ENCODE measurements around the gene GPR50. TPM values are rescaled to one million over a fixed set of nuclear protein-coding genes. Genes with fewer than 3 reads are reported as not detected.

Gene GPR50
- total RNA-seq, 5 donors from 2014 or later (not counting 1 experiment from before 2014, with no cell fraction given) = not detected

DNA sequence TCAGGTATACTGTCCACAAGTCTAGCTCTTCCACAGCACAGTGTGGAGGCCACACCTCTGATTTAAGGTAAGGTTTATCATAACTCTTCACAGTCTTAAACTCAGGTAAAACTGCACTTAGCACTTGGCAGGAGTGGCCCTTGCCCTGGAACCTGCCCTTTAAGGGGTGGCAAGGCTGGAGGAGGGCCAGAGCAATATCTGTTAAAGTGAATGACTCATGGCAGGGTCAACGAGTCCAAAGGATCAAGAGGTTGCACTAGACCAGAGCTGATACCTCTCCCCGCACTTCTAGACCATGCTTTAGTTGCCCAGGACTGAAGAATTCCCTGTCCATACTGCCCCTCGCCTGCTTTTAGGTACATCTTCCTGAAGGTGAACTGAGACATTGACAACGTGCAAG is 14.7 kb upstream of the GPR50 start:
- ATAC-seq (replicated peaks in 1 of 4) (no peak), DNase-seq (no peak)
- H3K9me3 Mint-ChIP-seq = peaks cover 0 to 2% (median 0%) of the 10 kb centered on the region in 3 donors
- peaks cover 11 to 29% of the 10 kb centered on the region in 2 donors for H3K27me3 Mint-ChIP-seq
- H3K27ac Mint-ChIP-seq = no peak overlapping the region
- no peak overlapping the region for H3K4me3 ChIP-seq (ENCODE audit: control insufficient read depth in 1 of 2, extremely low read depth in 1 of 2, low read length in 1 of 2)
- H3K4me3 Mint-ChIP-seq = no peak overlapping the region
- no peaks in the 10 kb centered on the region for H3K4me1 Mint-ChIP-seq
- ChIA-PET POLR2A (no interaction called here), CTCF (no interaction called here)
- no peaks in the 10 kb centered on the region for H3K4me1 ChIP-seq (ENCODE audit: control insufficient read depth in 1 of 2, extremely low read depth in 1 of 2, insufficient read depth in 2 of 2, low read length in 2 of 2)
- H3K36me3 ChIP-seq (ENCODE audit: control insufficient read depth in 2 of 2, extremely low read depth in 1 of 2, insufficient read depth in 1 of 2, low read length in 1 of 2) = no peaks in the 10 kb centered on the region
- no peak overlapping the region for H3K27ac ChIP-seq (ENCODE audit: low read length)
- no peaks in the 10 kb centered on the region for H3K36me3 Mint-ChIP-seq
- WGBS (ENCODE audit: insufficient coverage) = 80% methylated on average over 2 of the region's 4 CpGs
- H3K9me3 ChIP-seq = no peaks in the 10 kb centered on the region
- H3K27me3 ChIP-seq (replicated peaks in 1 of 2; ENCODE audit: control insufficient read depth in 2 of 2, extremely low read depth in 1 of 2, insufficient read depth in 2 of 2, low read length in 1 of 2) = peaks cover 0 to 2% of the 10 kb centered on the region in 2 experiments

DNA sequence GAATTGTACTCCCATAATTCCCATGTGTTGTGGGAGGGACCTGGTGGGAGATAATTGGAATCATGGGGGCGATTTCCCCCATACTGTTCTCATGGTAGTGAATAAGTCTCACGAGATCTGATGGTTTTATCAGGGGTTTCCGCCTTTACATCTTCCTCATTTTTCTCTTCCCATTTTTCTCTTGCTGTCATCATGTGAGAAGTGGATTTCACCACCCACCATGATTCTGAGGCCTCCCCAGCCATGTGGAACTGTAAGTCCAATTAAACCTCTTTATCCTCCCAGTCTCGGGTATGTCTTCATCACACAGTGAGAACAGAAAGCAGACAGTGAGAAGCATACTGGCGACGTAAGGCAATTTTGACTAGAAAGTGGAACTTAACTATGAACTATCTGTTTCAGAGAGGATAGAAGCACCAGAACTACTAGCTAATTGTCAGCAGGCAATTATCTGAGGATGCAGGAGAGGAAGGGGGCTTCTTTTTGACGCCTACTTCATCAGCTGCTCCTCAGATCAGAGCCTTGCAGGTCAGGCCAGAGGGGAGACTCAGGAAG is 8.5 kb upstream of the GPR50 start:
- Mint-ChIP-seq H3K27ac (no peak overlapping the region), H3K9me3 (no peaks in the 10 kb centered on the region), H3K36me3 (no peaks in the 10 kb centered on the region), H3K4me1 (no peaks in the 10 kb centered on the region), H3K27me3 (peaks cover 7 to 36% of the 10 kb centered on the region in 2 donors), H3K4me3 (no peak overlapping the region)
- WGBS (ENCODE audit: insufficient coverage) = no CpG with 5 or more reads among the region's 7 CpGs
- Histone ChIP-seq H3K4me1 (ENCODE audit: control insufficient read depth in 1 of 2, extremely low read depth in 1 of 2, insufficient read depth in 2 of 2, low read length in 2 of 2) (no peaks in the 10 kb centered on the region), H3K27ac (ENCODE audit: low read length) (no peak overlapping the region), H3K36me3 (ENCODE audit: control insufficient read depth in 2 of 2, extremely low read depth in 1 of 2, insufficient read depth in 1 of 2, low read length in 1 of 2) (no peaks in the 10 kb centered on the region), H3K27me3 (replicated peaks in 1 of 2; ENCODE audit: control insufficient read depth in 2 of 2, extremely low read depth in 1 of 2, insufficient read depth in 2 of 2, low read length in 1 of 2) (peaks cover 0 to 4% of the 10 kb centered on the region in 2 experiments), H3K9me3 (no peaks in the 10 kb centered on the region), H3K4me3 (ENCODE audit: control insufficient read depth in 1 of 2, extremely low read depth in 1 of 2, low read length in 1 of 2) (no peak overlapping the region)
- ChIA-PET POLR2A (no interaction called here), CTCF (no interaction called here)
- DNase-seq = no peak
- no peak for ATAC-seq (replicated peaks in 1 of 4)

DNA sequence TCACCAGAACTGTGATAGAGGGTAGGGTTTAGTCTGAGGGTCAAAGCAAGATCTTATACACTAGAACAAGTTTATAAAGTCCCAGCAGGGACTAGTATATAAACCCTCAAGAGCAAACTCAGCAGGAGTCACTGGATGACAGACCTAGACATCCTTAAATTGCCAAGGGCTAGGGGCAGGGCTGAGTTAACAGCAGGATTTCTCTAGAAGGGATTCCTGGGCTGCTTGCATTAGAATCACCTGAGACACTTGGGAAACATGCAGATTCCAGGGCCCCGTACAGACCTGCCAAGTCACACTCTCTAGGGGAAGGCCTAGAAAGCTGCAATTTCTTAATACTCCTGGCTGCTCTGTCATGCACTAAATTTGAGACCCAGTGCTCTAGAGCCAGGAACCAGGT is 6.6 kb upstream of the GPR50 start:
- Histone ChIP-seq H3K4me1 (ENCODE audit: control insufficient read depth in 1 of 2, extremely low read depth in 1 of 2, insufficient read depth in 2 of 2, low read length in 2 of 2) (no peaks in the 10 kb centered on the region), H3K36me3 (ENCODE audit: control insufficient read depth in 2 of 2, extremely low read depth in 1 of 2, insufficient read depth in 1 of 2, low read length in 1 of 2) (no peaks in the 10 kb centered on the region), H3K27me3 (replicated peaks in 1 of 2; ENCODE audit: control insufficient read depth in 2 of 2, extremely low read depth in 1 of 2, insufficient read depth in 2 of 2, low read length in 1 of 2) (peaks cover 0 to 14% of the 10 kb centered on the region in 2 experiments), H3K4me3 (ENCODE audit: control insufficient read depth in 1 of 2, extremely low read depth in 1 of 2, low read length in 1 of 2) (no peak overlapping the region), H3K27ac (ENCODE audit: low read length) (no peak overlapping the region), H3K9me3 (no peaks in the 10 kb centered on the region)
- CTCF ChIA-PET = no interaction called here
- 71% methylated on average over 1 of the region's 1 CpG for WGBS (ENCODE audit: insufficient coverage)
- Mint-ChIP-seq H3K4me3 (no peak overlapping the region), H3K36me3 (no peaks in the 10 kb centered on the region), H3K27me3 (peaks cover 17 to 35% of the 10 kb centered on the region in 2 donors), H3K9me3 (no peaks in the 10 kb centered on the region), H3K27ac (no peak overlapping the region), H3K4me1 (no peaks in the 10 kb centered on the region)
- POLR2A ChIA-PET = no interaction called here
- ATAC-seq (replicated peaks in 1 of 4) (no peak), DNase-seq (no peak)

DNA sequence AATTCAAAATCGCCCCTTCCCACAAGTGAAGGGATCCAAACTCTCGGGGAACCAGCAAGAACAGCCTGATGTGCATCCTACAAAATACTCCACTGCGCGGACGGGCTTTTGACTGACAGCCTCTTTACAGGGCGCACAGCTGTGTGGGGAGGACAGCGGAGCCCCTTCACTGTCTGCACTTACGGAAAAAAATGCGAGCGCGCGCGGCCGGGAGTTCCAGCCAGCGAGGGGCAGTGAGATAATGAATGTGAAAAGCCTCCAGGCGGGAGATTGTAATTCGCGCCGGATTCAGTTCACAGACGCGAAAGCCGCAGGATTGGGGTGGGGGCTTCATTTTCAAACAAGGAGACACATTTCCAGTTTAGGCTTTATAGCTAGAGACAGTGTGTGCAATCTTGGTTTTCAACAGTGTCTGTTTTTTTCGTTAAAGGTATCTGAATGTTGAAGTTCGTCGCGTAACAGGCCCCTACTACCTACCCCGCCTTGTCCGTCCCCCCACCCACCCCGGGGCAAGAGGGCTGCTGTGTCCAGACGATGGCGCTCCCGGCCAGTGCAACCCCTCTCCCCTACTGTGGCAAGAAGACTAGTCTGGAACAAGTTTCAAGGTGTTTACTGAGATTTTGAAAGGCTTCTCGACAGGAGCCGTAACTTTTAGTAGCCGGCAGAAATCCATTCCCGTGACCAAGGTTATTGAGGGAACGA is 1.7 kb upstream of the GPR50 start:
- H3K9me3 Mint-ChIP-seq = no peaks in the 10 kb centered on the region
- Histone ChIP-seq H3K27ac (ENCODE audit: low read length) (no peak overlapping the region), H3K36me3 (ENCODE audit: control insufficient read depth in 2 of 2, extremely low read depth in 1 of 2, insufficient read depth in 1 of 2, low read length in 1 of 2) (no peaks in the 10 kb centered on the region), H3K4me3 (ENCODE audit: control insufficient read depth in 1 of 2, extremely low read depth in 1 of 2, low read length in 1 of 2) (no peak overlapping the region), H3K4me1 (ENCODE audit: control insufficient read depth in 1 of 2, extremely low read depth in 1 of 2, insufficient read depth in 2 of 2, low read length in 2 of 2) (peaks cover 0 to 3% of the 10 kb centered on the region in 2 experiments), H3K9me3 (no peaks in the 10 kb centered on the region), H3K27me3 (replicated peaks in 1 of 2; ENCODE audit: control insufficient read depth in 2 of 2, extremely low read depth in 1 of 2, insufficient read depth in 2 of 2, low read length in 1 of 2) (peaks cover 2 to 43% of the 10 kb centered on the region in 2 experiments)
- ATAC-seq (replicated peaks in 1 of 4) (no peak), DNase-seq (no peak)
- H3K36me3 Mint-ChIP-seq = no peaks in the 10 kb centered on the region
- ChIA-PET POLR2A (no interaction called here), CTCF (no interaction called here)
- H3K27me3 Mint-ChIP-seq = peaks cover 42 to 47% of the 10 kb centered on the region in 2 donors
- WGBS (ENCODE audit: insufficient coverage) = 8% methylated on average over 21 of the region's 37 CpGs
- no peak overlapping the region for H3K4me3 Mint-ChIP-seq
- H3K27ac Mint-ChIP-seq = no peak overlapping the region
- H3K4me1 Mint-ChIP-seq = peaks cover 9 to 16% (median 9%) of the 10 kb centered on the region in 3 donors

DNA sequence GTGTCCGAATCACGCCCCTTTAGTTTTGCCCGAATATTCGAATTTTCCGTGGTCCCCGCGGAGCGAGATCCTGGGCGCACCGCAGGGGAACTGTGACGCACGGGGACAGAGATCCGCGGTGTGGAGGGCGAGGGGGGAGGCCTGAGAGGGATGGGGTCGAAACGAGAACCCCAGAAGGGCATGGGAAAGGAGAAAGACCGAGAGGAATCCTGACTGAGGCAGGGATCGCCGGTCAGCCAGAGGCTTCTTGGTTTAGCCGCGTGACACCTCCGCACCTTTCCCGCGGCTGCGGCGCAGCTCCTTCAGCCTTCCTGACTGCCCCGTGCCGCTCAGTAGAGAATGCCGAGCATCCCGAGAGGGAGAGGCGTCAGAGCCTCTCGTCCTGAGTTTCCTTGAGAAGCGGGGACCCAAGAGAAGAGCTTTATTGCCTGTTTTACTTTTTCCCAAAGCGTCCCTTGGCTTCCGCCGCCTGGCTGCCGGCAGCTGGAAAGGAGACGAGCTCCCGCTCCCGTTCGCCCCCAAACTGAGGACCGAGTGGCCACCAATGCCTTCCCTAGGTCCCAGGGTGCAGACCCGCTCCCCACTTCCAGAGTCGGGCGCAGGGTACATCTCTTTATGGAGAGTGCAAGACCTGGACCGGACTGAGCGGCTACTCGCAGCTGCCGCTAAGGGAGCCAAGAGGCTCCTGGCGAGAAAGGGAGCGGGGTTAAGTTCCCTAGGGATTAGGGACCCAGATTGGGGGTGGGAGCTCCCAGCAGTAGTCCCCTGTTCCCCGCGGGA is 911 bp upstream of the GPR50 start:
- CTCF ChIA-PET = no interaction called here
- H3K27me3 Mint-ChIP-seq = peaks cover 50% of the 10 kb centered on the region in 2 donors
- H3K36me3 Mint-ChIP-seq = no peaks in the 10 kb centered on the region

DNA sequence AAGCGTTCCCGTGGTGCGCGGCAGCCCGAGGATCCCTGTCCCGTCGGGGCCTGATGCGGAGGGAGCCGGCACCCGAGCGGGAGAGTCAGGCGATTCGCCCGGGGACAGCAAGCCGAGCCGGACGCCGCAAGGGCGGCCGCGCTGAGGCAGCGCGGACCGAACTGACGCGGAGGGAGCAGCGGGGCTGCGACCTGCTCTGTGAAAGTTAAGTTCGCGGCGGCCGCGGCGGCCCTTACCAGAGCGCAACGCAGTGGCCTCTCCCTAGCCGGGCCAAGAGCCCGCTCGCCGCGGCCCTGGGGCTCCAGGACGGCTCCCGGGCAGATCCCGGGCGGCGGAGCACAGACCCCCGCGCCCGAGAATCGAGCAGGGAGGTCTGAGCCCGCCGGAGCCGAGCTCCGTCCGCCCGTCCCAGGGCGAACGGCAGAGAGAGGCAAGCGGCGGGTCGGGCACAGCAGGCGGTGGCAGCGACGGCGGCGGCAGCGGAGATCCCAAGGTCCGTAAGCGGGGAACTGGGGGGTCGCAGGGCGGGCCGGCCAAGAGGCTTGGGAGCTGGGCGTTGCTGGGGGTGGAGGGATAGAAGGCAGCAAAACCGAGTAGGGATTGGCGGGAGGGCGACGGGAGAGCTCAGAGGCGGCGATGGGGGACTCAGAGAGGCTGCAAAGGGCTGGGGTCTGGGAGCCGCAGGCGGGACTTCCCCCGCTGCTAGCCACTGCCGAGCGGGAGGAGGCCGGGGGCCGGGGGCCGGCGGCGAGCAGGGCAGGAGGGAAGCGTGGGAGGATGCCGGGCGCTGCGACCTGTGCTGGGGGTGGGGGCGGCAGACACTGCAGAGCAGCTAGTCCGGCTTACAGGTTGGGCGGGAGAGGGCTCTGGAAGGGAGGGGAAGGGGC is 1.0 kb downstream of the GPR50 start:
- no peak overlapping the region for H3K4me3 ChIP-seq (ENCODE audit: control insufficient read depth in 1 of 2, extremely low read depth in 1 of 2, low read length in 1 of 2)
- H3K27me3 Mint-ChIP-seq = peaks cover 56 to 61% of the 10 kb centered on the region in 2 donors
- 13% methylated on average over 39 of the region's 96 CpGs for WGBS (ENCODE audit: insufficient coverage)
- peak overlapping the region in 1 of 3 donors; percentile 40 for H3K4me3 Mint-ChIP-seq
- H3K27ac Mint-ChIP-seq = no peak overlapping the region
- POLR2A ChIA-PET = interaction anchor here in 1 of 2 donors (0.6 kb wide), 1 partner anchor 183 kb away, joined by 5 read pairs; no protein-coding TSS in a partner anchor
- no peaks in the 10 kb centered on the region for H3K9me3 Mint-ChIP-seq
- no peaks in the 10 kb centered on the region for H3K36me3 ChIP-seq (ENCODE audit: control insufficient read depth in 2 of 2, extremely low read depth in 1 of 2, insufficient read depth in 1 of 2, low read length in 1 of 2)
- DNase-seq = no peak
- peaks cover 9 to 16% (median 15%) of the 10 kb centered on the region in 3 donors for H3K4me1 Mint-ChIP-seq
- peaks cover 2 to 54% of the 10 kb centered on the region in 2 experiments for H3K27me3 ChIP-seq (replicated peaks in 1 of 2; ENCODE audit: control insufficient read depth in 2 of 2, extremely low read depth in 1 of 2, insufficient read depth in 2 of 2, low read length in 1 of 2)
- no peak for ATAC-seq (replicated peaks in 1 of 4)
- H3K9me3 ChIP-seq = no peaks in the 10 kb centered on the region
- CTCF ChIA-PET = no interaction called here
- H3K27ac ChIP-seq (ENCODE audit: low read length) = no peak overlapping the region
- H3K4me1 ChIP-seq (ENCODE audit: control insufficient read depth in 1 of 2, extremely low read depth in 1 of 2, insufficient read depth in 2 of 2, low read length in 2 of 2) = peaks cover 0 to 3% of the 10 kb centered on the region in 2 experiments
- no peaks in the 10 kb centered on the region for H3K36me3 Mint-ChIP-seq

More for the DNA sequence above, 911 bp upstream of the GPR50 start:
- Histone ChIP-seq H3K27me3 (replicated peaks in 1 of 2; ENCODE audit: control insufficient read depth in 2 of 2, extremely low read depth in 1 of 2, insufficient read depth in 2 of 2, low read length in 1 of 2) (peaks cover 2 to 51% of the 10 kb centered on the region in 2 experiments), H3K27ac (ENCODE audit: low read length) (no peak overlapping the region), H3K9me3 (no peaks in the 10 kb centered on the region), H3K36me3 (ENCODE audit: control insufficient read depth in 2 of 2, extremely low read depth in 1 of 2, insufficient read depth in 1 of 2, low read length in 1 of 2) (no peaks in the 10 kb centered on the region), H3K4me1 (ENCODE audit: control insufficient read depth in 1 of 2, extremely low read depth in 1 of 2, insufficient read depth in 2 of 2, low read length in 2 of 2) (peaks cover 0 to 3% of the 10 kb centered on the region in 2 experiments), H3K4me3 (ENCODE audit: control insufficient read depth in 1 of 2, extremely low read depth in 1 of 2, low read length in 1 of 2) (no peak overlapping the region)
- 11% methylated on average over 30 of the region's 54 CpGs for WGBS (ENCODE audit: insufficient coverage)
- Mint-ChIP-seq H3K27ac (no peak overlapping the region), H3K4me1 (peaks cover 9 to 16% (median 15%) of the 10 kb centered on the region in 3 donors), H3K4me3 (no peak overlapping the region), H3K9me3 (no peaks in the 10 kb centered on the region)
- POLR2A ChIA-PET = no interaction called here
- ATAC-seq (replicated peaks in 1 of 4) = no peak
- DNase-seq = no peak

Data from T-cell (primary cell).